Peyer's patch (tissue), 4 donors: ENCODE data around the gene NFIX.

ENCODE experiments used
- POLR2A ChIP-seq, 2 donors: fragments of 450-650 bp; IDR thresholded peaks; one replicate each; pipeline ENCODE4 v1.5.1; 2017; ENCODE audit warnings: antibody characterized with exemption in 2 of 2, mild to moderate bottlenecking in 2 of 2, moderate library complexity in 2 of 2
- TF ChIP-seq, protein P1 (sequence below), 6 experiments: fragments of 450-650 bp in 4 of 6; fragments of 200-600 bp in 2 of 6; sonication (generic) in 1 of 6; IDR thresholded peaks; one replicate each; pipeline ENCODE4 v1.5.1; 2017 to 2019; ENCODE audit warnings: antibody characterized with exemption in 6 of 6, mild to moderate bottlenecking in 3 of 6, moderate library complexity in 1 of 6

DNA sequence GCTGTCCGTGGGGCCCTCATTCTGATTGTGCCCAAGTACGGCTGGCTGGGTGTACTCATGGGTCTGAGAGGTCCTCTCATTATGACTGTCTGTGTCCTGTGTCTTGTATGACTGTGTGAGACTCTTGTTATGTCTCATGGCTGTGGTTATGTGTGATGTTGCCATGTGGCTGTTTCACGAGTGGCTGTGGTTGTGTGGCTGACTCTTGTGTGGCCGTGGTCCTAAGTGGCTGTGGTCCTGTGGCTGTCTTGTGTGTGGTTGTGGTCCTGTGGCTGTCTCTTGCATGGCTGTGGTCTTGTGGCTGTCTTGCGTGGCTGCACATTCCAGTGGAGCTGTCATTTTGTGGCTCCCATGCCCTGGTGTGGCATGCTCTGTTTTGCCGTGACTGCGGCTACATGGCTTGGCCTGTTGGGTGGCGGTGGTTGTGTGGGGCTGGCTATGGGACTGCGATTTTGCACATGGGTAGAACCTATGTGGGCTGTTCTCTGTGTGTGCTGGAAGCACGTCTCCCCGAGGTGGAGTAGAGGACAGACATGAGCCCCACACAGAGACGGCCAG lies 104.8 kb downstream of the NFIX start:
- TF ChIP-seq, protein P1, sequence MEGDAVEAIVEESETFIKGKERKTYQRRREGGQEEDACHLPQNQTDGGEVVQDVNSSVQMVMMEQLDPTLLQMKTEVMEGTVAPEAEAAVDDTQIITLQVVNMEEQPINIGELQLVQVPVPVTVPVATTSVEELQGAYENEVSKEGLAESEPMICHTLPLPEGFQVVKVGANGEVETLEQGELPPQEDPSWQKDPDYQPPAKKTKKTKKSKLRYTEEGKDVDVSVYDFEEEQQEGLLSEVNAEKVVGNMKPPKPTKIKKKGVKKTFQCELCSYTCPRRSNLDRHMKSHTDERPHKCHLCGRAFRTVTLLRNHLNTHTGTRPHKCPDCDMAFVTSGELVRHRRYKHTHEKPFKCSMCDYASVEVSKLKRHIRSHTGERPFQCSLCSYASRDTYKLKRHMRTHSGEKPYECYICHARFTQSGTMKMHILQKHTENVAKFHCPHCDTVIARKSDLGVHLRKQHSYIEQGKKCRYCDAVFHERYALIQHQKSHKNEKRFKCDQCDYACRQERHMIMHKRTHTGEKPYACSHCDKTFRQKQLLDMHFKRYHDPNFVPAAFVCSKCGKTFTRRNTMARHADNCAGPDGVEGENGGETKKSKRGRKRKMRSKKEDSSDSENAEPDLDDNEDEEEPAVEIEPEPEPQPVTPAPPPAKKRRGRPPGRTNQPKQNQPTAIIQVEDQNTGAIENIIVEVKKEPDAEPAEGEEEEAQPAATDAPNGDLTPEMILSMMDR (IDR thresholded peaks at IDR 0.05): no peak
- no peak for TF ChIP-seq POLR2A (IDR thresholded peaks at IDR 0.05)
